ENCODE measurements around the gene SNRNP35.
"Not testable (repeated sequence)": the region's sequence is repeated elsewhere in the genome, so short reads cannot be mapped to it uniquely, and the experiment has no call there.

The SNRNP35 gene

GRCh38 chr12:123457980-123458779, at the start of gene SNRNP35:
Gene SNRNP35 (plus strand): TSS chr12:123458139. CDS start chr12:123465541, 7,402 bp downstream.
- peaks cover 18% of the 10 kb centered on the region for H3K36me3 Mint-ChIP-seq (ENCODE audit: low read depth)
- H3K9me3 Mint-ChIP-seq = no peaks in the 10 kb centered on the region
- peak within 1 kb of the TSS; percentile 97 for H3K4me3 Mint-ChIP-seq
- peaks cover 31% of the 10 kb centered on the region for H3K4me1 Mint-ChIP-seq (ENCODE audit: low read depth)
- no peaks in the 10 kb centered on the region for H3K27me3 Mint-ChIP-seq
- H3K27ac Mint-ChIP-seq = peak within 1 kb of the TSS; percentile 99

GRCh38 chr12:123408619-123409018, 49.3 kb upstream of the SNRNP35 start:
- H3K27me3 Mint-ChIP-seq; H3K27ac Mint-ChIP-seq; H3K4me3 Mint-ChIP-seq; H3K4me1 Mint-ChIP-seq (ENCODE audit: low read depth); H3K9me3 Mint-ChIP-seq: not testable (repeated sequence)
- peaks cover 41% of the 10 kb centered on the region for H3K36me3 Mint-ChIP-seq (ENCODE audit: low read depth)

DNA sequence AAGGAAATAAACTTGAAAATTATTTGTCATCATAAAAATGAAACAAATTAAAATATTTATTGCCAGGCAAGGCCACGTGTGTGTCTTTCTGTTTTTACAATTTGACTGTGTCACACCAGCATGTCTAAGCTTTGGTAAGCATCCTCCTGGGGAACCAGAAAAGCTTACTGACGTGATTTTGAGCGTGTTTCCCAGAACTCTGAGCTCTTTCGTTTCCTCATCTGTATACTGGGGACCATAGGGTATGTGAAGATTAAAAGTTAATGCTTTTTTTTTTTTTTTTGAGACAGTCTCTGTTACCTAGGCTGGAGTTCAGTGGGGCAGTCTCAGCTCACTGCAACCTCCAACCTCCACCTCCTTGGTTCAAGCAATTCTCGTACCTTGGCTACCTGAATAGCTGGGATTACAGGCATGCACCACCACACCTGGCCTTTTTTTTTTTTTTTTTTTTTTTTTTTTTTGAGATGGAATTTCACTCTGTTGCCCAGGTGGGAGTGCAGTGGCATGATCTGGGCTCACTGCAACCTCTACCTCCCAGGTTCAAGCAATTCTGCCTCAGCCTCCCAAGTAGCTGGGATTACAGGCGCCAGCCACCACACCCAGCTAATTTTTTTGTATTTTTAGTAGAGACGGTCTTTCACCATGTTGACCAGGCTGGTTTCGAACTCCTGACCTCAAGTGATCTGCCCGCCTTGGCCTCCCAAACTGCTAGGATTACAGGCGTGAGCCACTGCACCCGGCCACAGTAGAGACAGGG, 48.5 kb upstream of the SNRNP35 start:
- H3K27me3 Mint-ChIP-seq; H3K27ac Mint-ChIP-seq; H3K4me1 Mint-ChIP-seq (ENCODE audit: low read depth); H3K9me3 Mint-ChIP-seq; H3K4me3 Mint-ChIP-seq: not testable (repeated sequence)
- H3K36me3 Mint-ChIP-seq (ENCODE audit: low read depth) = peaks cover 37% of the 10 kb centered on the region

DNA sequence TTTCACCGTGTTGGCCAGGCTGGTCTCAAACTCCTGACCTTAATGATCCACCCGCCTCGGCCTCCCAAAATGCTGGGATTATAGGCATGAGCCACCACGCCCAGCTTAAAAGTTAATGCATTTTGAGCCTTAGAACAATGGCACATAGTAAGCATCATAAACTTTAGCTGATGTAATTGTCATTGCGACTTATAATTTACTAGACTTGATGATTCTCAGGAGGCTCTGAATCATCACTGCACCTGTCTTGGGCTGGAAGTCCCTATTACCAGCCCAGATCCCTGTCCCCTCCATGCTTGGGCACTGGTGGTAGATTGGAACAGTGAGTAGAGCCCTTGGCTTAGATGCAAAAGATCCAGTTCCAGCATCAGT, 47.9 kb upstream of the SNRNP35 start:
- no peaks in the 10 kb centered on the region for H3K4me1 Mint-ChIP-seq (ENCODE audit: low read depth)
- H3K27me3 Mint-ChIP-seq = no peaks in the 10 kb centered on the region
- no peaks in the 10 kb centered on the region for H3K9me3 Mint-ChIP-seq
- H3K4me3 Mint-ChIP-seq = no peak overlapping the region
- H3K36me3 Mint-ChIP-seq (ENCODE audit: low read depth) = peaks cover 34% of the 10 kb centered on the region
- no peak overlapping the region for H3K27ac Mint-ChIP-seq

DNA sequence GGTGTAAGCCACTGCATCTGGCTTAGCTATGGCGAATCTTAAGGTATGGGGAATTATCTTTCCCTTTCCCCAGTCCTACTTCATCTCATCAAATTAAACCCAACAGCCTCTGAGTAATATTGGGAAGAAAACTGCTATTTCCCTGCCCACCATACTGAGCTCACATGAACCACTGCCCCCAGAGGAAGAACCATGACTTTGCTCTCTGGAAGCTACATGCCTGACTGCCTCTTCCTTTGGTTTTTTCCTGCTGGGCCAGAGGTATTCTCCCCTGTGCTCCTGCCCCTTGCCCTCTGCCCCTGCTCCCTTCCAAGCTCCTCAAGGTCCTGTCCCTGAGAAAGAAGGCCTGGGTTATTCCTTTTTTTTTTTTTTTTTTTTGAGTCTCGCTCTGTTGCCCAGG, 36.6 kb upstream of the SNRNP35 start:
- Mint-ChIP-seq H3K27ac (no peak overlapping the region), H3K9me3 (no peaks in the 10 kb centered on the region), H3K4me3 (no peak overlapping the region), H3K27me3 (no peaks in the 10 kb centered on the region), H3K4me1 (ENCODE audit: low read depth) (no peaks in the 10 kb centered on the region), H3K36me3 (ENCODE audit: low read depth) (peaks cover 51% of the 10 kb centered on the region)

DNA sequence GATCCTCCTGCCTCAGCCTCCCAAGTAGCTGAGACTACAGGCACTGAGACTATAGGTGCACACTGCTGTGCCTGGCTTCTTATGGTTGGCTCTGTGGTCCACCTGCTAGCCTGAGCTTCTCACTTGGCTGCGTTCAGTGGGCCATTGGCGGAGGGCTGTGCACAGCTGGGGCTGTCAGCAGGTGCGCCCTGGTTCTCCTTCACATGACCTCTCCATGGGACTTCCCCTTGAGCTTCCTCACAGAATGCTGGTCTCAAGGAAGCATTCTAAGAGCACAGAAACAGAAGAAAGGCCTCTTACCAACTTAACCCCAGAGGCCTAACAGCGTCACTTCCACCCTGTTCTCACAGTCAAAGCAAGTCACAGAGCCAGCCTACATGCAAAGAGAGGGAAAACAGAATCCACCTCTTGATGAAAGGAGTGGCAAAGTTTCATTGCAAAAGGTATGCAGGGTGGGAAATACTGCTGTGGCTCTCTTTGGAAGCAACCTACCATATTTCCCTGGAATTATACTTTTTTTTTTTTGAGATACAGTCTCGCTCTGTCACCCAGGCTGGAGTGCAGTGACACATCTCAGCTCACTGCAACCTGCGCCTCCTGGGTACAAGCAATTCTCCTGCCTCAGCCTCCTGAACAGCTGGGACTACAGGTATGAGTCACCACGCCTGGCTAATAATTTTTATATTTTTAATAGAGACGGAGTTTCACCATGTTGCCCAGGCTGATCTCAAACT, 30.7 kb upstream of the SNRNP35 start:
- Mint-ChIP-seq H3K27ac (peak overlapping the region; percentile 82), H3K27me3 (no peaks in the 10 kb centered on the region), H3K36me3 (ENCODE audit: low read depth) (peaks cover 58% of the 10 kb centered on the region), H3K4me1 (ENCODE audit: low read depth) (peaks cover 31% of the 10 kb centered on the region), H3K9me3 (no peaks in the 10 kb centered on the region), H3K4me3 (no peak overlapping the region)

- Mint-ChIP-seq H3K4me3 (peak overlapping the region; percentile 43), H3K27ac (peak overlapping the region; percentile 82), H3K36me3 (ENCODE audit: low read depth) (peaks cover 55% of the 10 kb centered on the region)
Observed at GRCh38 chr12:123428591-123428990, 29.3 kb upstream of the SNRNP35 start.

DNA sequence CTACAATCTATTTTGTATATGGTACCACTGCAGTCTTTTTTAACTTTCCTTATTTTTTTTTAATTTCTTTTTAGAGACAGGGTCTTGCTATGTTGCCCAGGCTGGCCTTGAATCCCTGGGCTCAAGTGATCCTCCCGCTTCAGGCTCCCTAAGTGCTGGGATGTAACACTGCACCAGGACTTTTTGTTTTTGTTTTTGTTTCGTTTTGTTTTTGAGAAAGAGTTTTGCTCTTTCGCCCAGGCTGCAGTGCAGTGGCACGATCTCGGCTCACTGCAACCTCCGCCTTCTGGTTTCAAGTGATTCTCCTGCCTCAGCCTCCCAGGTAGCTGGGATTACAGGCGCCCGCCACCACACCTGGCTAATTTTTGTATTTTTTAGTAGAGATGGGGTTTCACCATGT, 28.8 kb upstream of the SNRNP35 start:
- H3K4me3 Mint-ChIP-seq, H3K9me3 Mint-ChIP-seq, H3K27me3 Mint-ChIP-seq: not testable (repeated sequence)
- Mint-ChIP-seq H3K36me3 (ENCODE audit: low read depth) (peaks cover 53% of the 10 kb centered on the region), H3K4me1 (ENCODE audit: low read depth) (peaks cover 49% of the 10 kb centered on the region), H3K27ac (peak overlapping the region; percentile 82)

More at GRCh38 chr12:123428591-123428990, 29.3 kb upstream of the SNRNP35 start:
- no peaks in the 10 kb centered on the region for H3K27me3 Mint-ChIP-seq
- peaks cover 45% of the 10 kb centered on the region for H3K4me1 Mint-ChIP-seq (ENCODE audit: low read depth)
- no peaks in the 10 kb centered on the region for H3K9me3 Mint-ChIP-seq

DNA sequence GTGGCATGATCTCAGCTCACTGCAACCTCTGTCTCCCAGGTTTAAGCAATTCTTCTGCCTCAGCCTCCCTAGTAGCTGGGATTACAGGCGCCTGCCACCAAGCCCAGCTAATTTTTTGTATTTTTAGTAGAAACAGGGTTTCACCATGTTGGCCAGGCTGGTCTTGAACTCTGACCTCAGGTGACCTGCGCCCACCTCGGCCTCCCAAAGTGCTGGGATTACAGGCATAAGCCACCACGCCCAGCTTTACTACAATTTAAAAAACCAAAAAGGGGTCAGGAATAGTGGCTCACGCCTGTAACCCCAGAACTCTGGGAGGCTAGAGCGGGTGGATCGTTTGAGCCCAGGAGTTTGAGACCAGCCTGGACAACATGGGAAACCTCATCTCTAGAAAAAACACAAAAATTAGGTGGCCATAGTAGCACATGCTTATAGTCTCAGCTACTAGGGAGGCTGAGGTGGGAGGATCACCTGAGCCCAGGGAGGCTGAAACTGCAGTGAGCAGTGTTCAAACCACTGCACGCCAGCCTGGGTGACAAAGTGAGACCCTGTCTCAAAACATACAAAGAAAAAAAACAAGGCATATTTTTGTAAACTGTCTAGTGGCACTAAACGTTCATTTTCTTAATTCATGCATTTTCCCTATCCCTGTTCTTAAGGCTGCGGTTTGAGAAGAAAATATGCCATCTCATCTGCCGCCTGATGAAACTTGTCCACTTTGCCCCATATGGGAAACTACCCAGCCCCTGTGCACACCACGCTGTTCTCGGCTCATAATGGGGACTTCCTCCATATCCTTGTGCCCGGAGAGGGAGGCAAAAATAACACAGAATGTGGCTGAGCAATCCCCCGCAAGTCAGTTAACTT, 25.8 kb upstream of the SNRNP35 start:
- Mint-ChIP-seq H3K27ac (peak overlapping the region; percentile 94), H3K4me1 (ENCODE audit: low read depth) (peaks cover 61% of the 10 kb centered on the region), H3K36me3 (ENCODE audit: low read depth) (peaks cover 51% of the 10 kb centered on the region), H3K4me3 (peak overlapping the region; percentile 98)
- not testable (repeated sequence) for H3K27me3 Mint-ChIP-seq, H3K9me3 Mint-ChIP-seq

GRCh38 chr12:123433615-123434014, 24.3 kb upstream of the SNRNP35 start:
- Mint-ChIP-seq H3K4me1 (ENCODE audit: low read depth) (peaks cover 56% of the 10 kb centered on the region), H3K27ac (peak overlapping the region; percentile 94), H3K27me3 (no peaks in the 10 kb centered on the region), H3K4me3 (peak overlapping the region; percentile 98), H3K36me3 (ENCODE audit: low read depth) (peaks cover 39% of the 10 kb centered on the region), H3K9me3 (no peaks in the 10 kb centered on the region)

- peak overlapping the region; percentile 99 for H3K27ac Mint-ChIP-seq
- no peaks in the 10 kb centered on the region for H3K9me3 Mint-ChIP-seq
- peak overlapping the region; percentile 98 for H3K4me3 Mint-ChIP-seq
- H3K4me1 Mint-ChIP-seq (ENCODE audit: low read depth) = peaks cover 52% of the 10 kb centered on the region
- no peaks in the 10 kb centered on the region for H3K27me3 Mint-ChIP-seq
- peaks cover 32% of the 10 kb centered on the region for H3K36me3 Mint-ChIP-seq (ENCODE audit: low read depth)
Observed at GRCh38 chr12:123435636-123436016, 22.3 kb upstream of the SNRNP35 start.

GRCh38 chr12:123436017-123436964, 21.6 kb upstream of the SNRNP35 start, which contains the start of gene RILPL2:
Gene RILPL2 (minus strand): TSS chr12:123436684. CDS start chr12:123436420, 264 bp downstream.
- H3K4me1 Mint-ChIP-seq (ENCODE audit: low read depth) = peaks cover 46% of the 10 kb centered on the region
- no peaks in the 10 kb centered on the region for H3K9me3 Mint-ChIP-seq
- peaks cover 26% of the 10 kb centered on the region for H3K36me3 Mint-ChIP-seq (ENCODE audit: low read depth)
- H3K4me3 Mint-ChIP-seq = peak within 1 kb of the TSS; percentile 98
- H3K27ac Mint-ChIP-seq = peak within 1 kb of the TSS; percentile 99
- no peaks in the 10 kb centered on the region for H3K27me3 Mint-ChIP-seq

- Mint-ChIP-seq H3K4me3 (no peak overlapping the region), H3K9me3 (no peaks in the 10 kb centered on the region), H3K36me3 (ENCODE audit: low read depth) (no peaks in the 10 kb centered on the region), H3K27ac (no peak overlapping the region), H3K27me3 (no peaks in the 10 kb centered on the region), H3K4me1 (ENCODE audit: low read depth) (peaks cover 29% of the 10 kb centered on the region)
Observed at GRCh38 chr12:123441523-123442164, 16.3 kb upstream of the SNRNP35 start.

All from stimulated activated naive CD8-positive, alpha-beta T cell treated with anti-CD3 and anti-CD28 coated beads, Interleukin-15, Interleukin-2, amounts not matched to agents 100 ng/mL and 50 ng/mL, for 24 hours (primary cell).